Thyroid gland (tissue), 4 donors: ENCODE measurements around the gene PDE10A.

Source experiments
- CTCF ChIP-seq, 6 experiments: fragments of 200-600 bp in 3 of 6; fragments of 450-650 bp in 3 of 6; sonication (generic) in 3 of 6; IDR thresholded peaks; one replicate each; pipeline ENCODE4 v1.5.1; 2016 to 2019; ENCODE audit warnings: antibody characterized with exemption in 6 of 6, mild to moderate bottlenecking in 2 of 6, inconsistent platforms in 1 of 6, moderate library complexity in 1 of 6
- POLR2A ChIP-seq, 2 donors: fragments of 450-650 bp; IDR thresholded peaks; one replicate each; pipeline ENCODE4 v1.6.1; 2017; ENCODE audit warnings: antibody characterized with exemption in 2 of 2, mild to moderate bottlenecking in 2 of 2, moderate library complexity in 1 of 2

DNA sequence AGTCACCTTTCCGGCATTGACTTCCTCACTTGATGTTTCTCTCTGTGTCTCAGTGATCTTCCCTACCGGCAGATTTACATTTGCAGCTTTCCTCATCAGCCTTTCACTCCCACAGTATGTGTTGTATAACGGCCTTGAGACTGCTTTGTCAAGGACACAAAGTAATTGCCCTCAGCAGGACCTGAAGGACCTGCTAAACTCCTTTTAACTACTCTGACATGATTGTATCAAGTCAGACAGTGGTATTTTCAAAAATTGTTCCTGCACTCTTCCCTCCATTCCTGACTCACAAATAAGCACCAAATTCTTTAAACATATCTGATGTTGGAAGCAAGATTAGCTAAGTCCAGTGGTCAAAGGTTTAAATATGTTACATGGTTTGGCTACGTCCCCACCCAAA lies 62.4 kb downstream of the PDE10A start:
- TF ChIP-seq POLR2A (IDR thresholded peaks at IDR 0.05) (no peak), CTCF (IDR thresholded peaks at IDR 0.05) (no peak)
